ENCODE data around the gene NAALAD2. TPM values are rescaled to one million over a fixed set of nuclear protein-coding genes. Genes with fewer than 3 reads are reported as not detected.
A peak's percentile ranks its signal among the peaks of the same experiment; 100 is the strongest.
"Not testable (repeated sequence)": the region's sequence is repeated elsewhere in the genome, so short reads cannot be mapped to it uniquely, and the experiment has no call there.

NAALAD2 gene
- total RNA-seq, 1 donor from 2014 or later: not detected

DNA sequence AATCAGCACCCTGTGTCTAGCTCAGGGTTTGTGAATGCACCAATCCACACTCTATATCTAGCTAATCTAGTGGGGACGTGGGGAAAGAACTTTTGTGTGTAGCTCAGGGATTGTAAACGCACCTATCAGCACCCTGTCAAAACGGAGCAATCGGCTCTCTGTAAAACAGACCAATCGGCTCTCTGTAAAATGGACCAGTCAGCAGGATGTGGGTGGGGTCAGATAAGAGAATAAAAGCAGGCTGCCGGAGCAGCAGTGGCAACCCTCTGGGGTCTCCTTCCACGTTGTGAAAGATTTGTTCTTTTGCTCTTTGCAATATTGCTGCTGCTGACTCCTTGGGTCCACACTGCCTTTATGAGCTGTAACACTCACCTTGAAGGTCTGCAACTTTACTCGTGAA is 33.2 kb downstream of the NAALAD2 start:
- intact Hi-C loops (cut with micrococcal nuclease); H3K4me3 Mint-ChIP-seq; DNase-seq; H3K27ac Mint-ChIP-seq; H3K27me3 Mint-ChIP-seq; H3K36me3 Mint-ChIP-seq (ENCODE audit: low read depth); H3K4me1 Mint-ChIP-seq; H3K9me3 Mint-ChIP-seq: not testable (repeated sequence)

- no peak for DNase-seq
- Mint-ChIP-seq H3K27me3 (peaks cover 3% of the 10 kb centered on the region), H3K4me1 (no peaks in the 10 kb centered on the region), H3K4me3 (no peak overlapping the region), H3K27ac (no peak overlapping the region), H3K9me3 (no peaks in the 10 kb centered on the region), H3K36me3 (ENCODE audit: low read depth) (no peaks in the 10 kb centered on the region)
- intact Hi-C loops (cut with micrococcal nuclease): no loop called here
These were observed 34.1 kb downstream of the NAALAD2 start for GRCh38 chr11:90168571-90168970.

- Mint-ChIP-seq H3K27me3 (peaks cover 3% of the 10 kb centered on the region), H3K36me3 (ENCODE audit: low read depth) (no peaks in the 10 kb centered on the region), H3K4me1 (no peaks in the 10 kb centered on the region), H3K4me3 (no peak overlapping the region), H3K9me3 (no peaks in the 10 kb centered on the region), H3K27ac (no peak overlapping the region)
- DNase-seq: no peak
- intact Hi-C loops (cut with micrococcal nuclease): no loop called here
These were observed 36.9 kb downstream of the NAALAD2 start for GRCh38 chr11:90171359-90171758.

GRCh38 chr11:90176069-90176468 is 41.6 kb downstream of the NAALAD2 start:
- intact Hi-C loops (cut with micrococcal nuclease): no loop called here
- H3K9me3 Mint-ChIP-seq: no peaks in the 10 kb centered on the region
- H3K27me3 Mint-ChIP-seq: no peaks in the 10 kb centered on the region
- H3K27ac Mint-ChIP-seq: no peak overlapping the region
- no peaks in the 10 kb centered on the region for H3K36me3 Mint-ChIP-seq (ENCODE audit: low read depth)
- no peak for DNase-seq
- H3K4me1 Mint-ChIP-seq: no peaks in the 10 kb centered on the region
- H3K4me3 Mint-ChIP-seq: no peak overlapping the region

DNA sequence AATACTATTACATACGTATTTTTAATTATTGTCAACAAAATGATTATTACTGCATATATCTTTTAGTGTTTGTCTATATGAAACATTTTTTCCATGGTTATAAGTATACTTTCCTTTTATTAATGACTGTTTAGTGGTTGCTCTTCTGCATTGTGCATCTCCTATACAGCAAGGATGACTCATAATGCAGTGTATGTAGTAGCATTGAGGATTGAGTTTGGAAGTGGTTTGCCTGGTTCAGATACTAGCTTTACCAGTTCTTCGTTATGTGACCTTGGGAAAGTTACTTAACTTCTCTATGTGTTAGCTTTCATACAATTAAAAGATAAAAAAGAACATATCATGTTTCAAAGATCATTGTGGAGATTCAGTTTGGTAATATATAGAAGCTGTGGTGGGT is 44.3 kb downstream of the NAALAD2 start:
- DNase-seq: no peak
- Mint-ChIP-seq H3K36me3 (ENCODE audit: low read depth) (no peaks in the 10 kb centered on the region), H3K4me1 (no peaks in the 10 kb centered on the region), H3K9me3 (no peaks in the 10 kb centered on the region), H3K27me3 (no peaks in the 10 kb centered on the region), H3K27ac (no peak overlapping the region), H3K4me3 (no peak overlapping the region)
- intact Hi-C loops (cut with micrococcal nuclease): no loop called here

DNA sequence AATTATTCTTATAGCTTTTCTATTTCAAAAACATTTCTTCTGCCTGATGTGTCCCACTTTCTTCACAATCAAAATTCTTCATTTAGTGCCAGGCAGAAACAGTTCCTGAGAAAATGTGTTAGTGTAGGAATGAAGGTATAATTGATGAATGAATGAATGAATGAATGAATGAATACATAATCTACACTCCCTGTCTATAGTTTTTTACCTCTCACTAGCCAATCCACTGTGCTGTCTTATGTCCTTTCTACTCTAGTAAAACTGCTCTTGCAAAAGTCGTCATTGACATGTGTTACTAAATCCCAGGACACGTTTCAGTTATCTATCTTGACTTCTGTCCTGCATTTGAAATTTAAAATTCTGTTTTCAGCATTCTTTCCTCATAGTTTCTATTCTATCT is 45.5 kb downstream of the NAALAD2 start:
- DNase-seq: no peak
- Mint-ChIP-seq H3K36me3 (ENCODE audit: low read depth) (no peaks in the 10 kb centered on the region), H3K4me1 (no peaks in the 10 kb centered on the region), H3K27ac (no peak overlapping the region), H3K4me3 (no peak overlapping the region), H3K9me3 (no peaks in the 10 kb centered on the region), H3K27me3 (no peaks in the 10 kb centered on the region)
- intact Hi-C loops (cut with micrococcal nuclease): no loop called here

- no peak overlapping the region for H3K27ac Mint-ChIP-seq
- intact Hi-C loops (cut with micrococcal nuclease): no loop called here
These were observed 53.4 kb downstream of the NAALAD2 start for GRCh38 chr11:90187839-90188238.

DNA sequence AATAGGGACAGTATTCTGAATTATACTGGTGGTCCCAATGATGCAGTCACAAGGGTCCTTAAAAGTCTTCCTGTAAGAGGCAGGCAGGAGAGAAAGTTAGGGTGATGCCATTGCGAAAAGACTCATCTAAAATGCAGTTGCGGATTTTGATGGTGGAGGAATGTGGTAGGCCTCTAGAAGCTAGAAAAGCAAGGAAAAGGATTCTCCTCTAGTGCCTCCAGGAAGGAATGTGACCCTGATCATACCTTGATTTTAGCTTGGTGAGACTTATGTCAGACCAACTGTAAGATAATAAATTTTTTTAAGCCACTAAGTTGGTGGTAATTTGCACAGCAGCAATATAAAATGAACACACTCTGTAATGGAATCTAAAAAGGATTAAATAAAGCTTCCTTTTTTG is 54.5 kb downstream of the NAALAD2 start:
- no peak for DNase-seq
- no peak overlapping the region for H3K4me3 Mint-ChIP-seq
- no peaks in the 10 kb centered on the region for H3K27me3 Mint-ChIP-seq
- H3K27ac Mint-ChIP-seq: no peak overlapping the region
- no peaks in the 10 kb centered on the region for H3K9me3 Mint-ChIP-seq
- H3K4me1 Mint-ChIP-seq: no peaks in the 10 kb centered on the region
- peaks cover 7% of the 10 kb centered on the region for H3K36me3 Mint-ChIP-seq (ENCODE audit: low read depth)
- intact Hi-C loops (cut with micrococcal nuclease): no loop called here

More at GRCh38 chr11:90187839-90188238, 53.4 kb downstream of the NAALAD2 start:
- Mint-ChIP-seq H3K9me3 (no peaks in the 10 kb centered on the region), H3K4me3 (no peak overlapping the region), H3K4me1 (no peaks in the 10 kb centered on the region), H3K36me3 (ENCODE audit: low read depth) (peaks cover 7% of the 10 kb centered on the region), H3K27me3 (no peaks in the 10 kb centered on the region)
- DNase-seq: no peak

DNA sequence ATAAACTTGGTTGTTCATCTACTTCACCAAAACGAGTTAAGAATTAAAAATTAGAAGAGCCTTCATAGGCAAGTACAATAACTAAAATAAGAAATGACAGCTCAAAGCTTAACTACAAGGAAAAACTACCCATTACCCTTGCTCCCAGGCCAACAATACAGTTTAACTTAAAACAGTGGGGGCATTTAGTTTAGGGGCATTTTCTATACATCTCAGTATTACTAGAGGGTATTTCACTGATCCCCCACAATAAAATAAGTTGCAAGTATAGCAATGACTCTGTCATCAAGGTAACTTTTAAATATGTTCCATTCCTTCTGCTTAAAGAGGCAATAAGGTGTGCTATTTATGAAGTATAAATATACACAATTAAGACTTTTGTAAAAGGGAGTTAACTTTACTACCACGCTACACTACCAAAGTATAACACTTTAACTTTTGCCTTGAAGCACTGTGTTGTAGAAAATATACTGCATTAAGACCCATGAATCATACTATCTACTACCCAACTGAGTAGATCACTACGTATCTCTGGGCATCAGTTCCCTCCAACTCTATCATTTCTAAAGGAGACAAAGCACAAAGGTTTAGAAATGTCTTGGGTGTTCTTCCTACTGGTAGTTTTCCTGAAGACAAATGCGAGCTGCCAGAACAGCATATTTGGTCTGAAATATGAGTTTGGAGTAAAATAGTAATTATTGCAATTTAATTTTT is 58.6 kb downstream of the NAALAD2 start:
- intact Hi-C loops (cut with micrococcal nuclease): no loop called here
- no peak overlapping the region for H3K4me3 Mint-ChIP-seq
- no peak for DNase-seq
- peaks cover 10% of the 10 kb centered on the region for H3K36me3 Mint-ChIP-seq (ENCODE audit: low read depth)
- H3K4me1 Mint-ChIP-seq: no peaks in the 10 kb centered on the region
- no peaks in the 10 kb centered on the region for H3K9me3 Mint-ChIP-seq
- no peak overlapping the region for H3K27ac Mint-ChIP-seq
- H3K27me3 Mint-ChIP-seq: no peaks in the 10 kb centered on the region

DNA sequence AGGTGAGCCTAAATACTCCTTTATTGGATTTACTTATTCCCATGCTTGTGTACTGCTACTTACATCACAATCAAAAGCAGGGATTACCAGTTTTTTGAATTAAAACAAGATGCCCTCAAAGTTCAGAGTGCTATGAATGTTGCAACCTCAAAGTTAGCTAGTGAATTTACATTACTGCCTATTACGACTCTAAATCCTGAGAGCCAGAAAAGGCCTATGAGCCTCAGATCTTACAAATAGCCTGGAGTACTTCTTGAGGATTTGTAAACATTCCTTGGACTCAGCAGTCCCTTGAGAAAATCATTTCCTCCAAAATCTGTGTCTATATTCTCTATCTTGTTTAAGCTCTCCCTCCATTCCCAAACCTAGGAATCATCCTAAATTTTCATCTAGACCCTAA is 62.9 kb downstream of the NAALAD2 start:
- H3K4me1 Mint-ChIP-seq: peaks cover 2% of the 10 kb centered on the region
- intact Hi-C loops (cut with micrococcal nuclease): no loop called here
- H3K27me3 Mint-ChIP-seq: no peaks in the 10 kb centered on the region
- peaks cover 22% of the 10 kb centered on the region for H3K36me3 Mint-ChIP-seq (ENCODE audit: low read depth)
- DNase-seq: no peak
- H3K9me3 Mint-ChIP-seq: no peaks in the 10 kb centered on the region
- H3K27ac Mint-ChIP-seq: no peak overlapping the region
- no peak overlapping the region for H3K4me3 Mint-ChIP-seq

DNA sequence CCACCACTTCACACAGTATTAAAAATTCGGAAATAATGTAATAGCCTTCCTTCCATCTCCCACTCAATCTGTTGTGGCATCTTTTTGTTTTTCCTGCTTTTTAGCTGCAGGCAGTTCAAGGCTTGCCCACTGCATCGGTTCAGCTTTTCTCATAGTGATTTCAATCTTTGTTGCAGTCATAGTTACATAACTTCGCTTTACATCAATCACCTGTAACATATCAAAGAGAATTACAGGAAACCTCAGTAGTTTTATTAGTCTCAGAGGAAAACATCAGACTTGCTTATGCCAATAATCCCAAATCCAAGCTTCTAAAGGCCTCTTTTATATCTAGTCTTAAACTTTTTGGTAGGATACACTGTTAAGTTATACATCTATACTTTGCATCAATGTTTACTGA is 67.9 kb downstream of the NAALAD2 start:
- DNase-seq: no peak
- peaks cover 40% of the 10 kb centered on the region for H3K36me3 Mint-ChIP-seq (ENCODE audit: low read depth)
- intact Hi-C loops (cut with micrococcal nuclease): no loop called here
- peaks cover 5% of the 10 kb centered on the region for H3K4me1 Mint-ChIP-seq
- H3K27ac Mint-ChIP-seq: no peak overlapping the region
- H3K4me3 Mint-ChIP-seq: no peak overlapping the region
- no peaks in the 10 kb centered on the region for H3K9me3 Mint-ChIP-seq
- no peaks in the 10 kb centered on the region for H3K27me3 Mint-ChIP-seq

DNA sequence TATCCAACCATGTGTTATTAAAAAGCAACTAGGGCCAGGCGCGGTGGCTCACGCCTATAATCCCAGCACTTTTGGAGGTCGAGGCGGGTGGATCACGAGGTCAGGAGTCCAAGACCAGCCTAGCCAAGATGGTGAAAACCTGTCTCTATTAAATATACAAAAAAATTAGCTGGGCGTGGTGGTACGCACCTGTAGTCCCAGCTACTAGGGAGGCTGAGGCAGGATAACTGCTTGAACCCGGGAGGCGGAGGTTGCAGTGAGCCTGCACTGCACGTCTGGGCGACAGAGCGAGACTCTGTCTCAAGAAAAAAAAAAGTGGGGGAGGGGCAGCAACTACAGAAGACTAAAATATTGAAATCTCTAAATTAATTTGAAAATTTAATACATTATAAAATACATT is 69.9 kb downstream of the NAALAD2 start:
- H3K4me1 Mint-ChIP-seq: peaks cover 5% of the 10 kb centered on the region
- no peaks in the 10 kb centered on the region for H3K27me3 Mint-ChIP-seq
- no peak for DNase-seq
- intact Hi-C loops (cut with micrococcal nuclease): loop anchor here (2.0 kb wide), 1 partner anchor 16 kb away; no protein-coding TSS in a partner anchor
- peaks cover 50% of the 10 kb centered on the region for H3K36me3 Mint-ChIP-seq (ENCODE audit: low read depth)
- no peak overlapping the region for H3K27ac Mint-ChIP-seq
- no peaks in the 10 kb centered on the region for H3K9me3 Mint-ChIP-seq
- H3K4me3 Mint-ChIP-seq: no peak overlapping the region

DNA sequence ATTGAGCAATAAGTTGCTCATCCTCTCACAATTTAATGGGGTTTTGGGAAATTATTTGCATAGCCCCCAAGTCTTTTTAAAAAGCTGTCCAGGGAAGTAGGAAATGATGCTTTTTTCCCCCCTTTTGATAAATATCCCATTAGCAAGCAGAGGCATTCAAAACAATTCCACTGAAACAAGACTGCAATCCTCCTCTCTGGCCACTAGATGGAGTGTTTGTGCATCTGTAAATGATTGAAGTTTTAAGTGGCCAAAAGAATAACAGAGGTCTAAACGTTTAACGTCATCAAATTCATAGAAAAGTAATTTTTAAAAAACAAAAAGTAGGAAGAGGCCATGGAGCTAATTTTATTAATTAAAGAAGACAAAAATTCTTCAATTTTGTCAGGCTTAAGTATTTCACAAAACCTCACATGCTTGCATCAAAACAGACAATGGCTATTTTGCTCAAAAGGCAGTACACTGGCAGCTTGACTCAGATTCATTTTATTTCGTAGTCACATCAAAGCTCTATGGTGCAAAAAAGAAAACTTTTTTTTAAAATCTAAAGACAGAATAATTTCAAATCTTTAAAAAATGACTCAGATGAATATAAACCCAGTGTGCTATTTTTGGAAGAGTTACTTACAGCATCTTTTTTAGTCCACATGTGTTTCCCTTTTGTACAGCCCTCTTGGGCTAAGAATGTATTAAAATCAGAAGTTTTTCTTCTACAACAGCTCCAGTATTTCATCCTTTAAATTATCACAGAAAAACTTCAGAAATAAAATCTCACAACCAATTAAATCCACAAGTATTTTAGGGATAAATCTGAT is 70.6 kb downstream of the NAALAD2 start:
- Mint-ChIP-seq H3K9me3 (no peaks in the 10 kb centered on the region), H3K4me3 (no peak overlapping the region), H3K36me3 (ENCODE audit: low read depth) (peaks cover 56% of the 10 kb centered on the region), H3K27ac (peak overlapping the region; percentile 52), H3K27me3 (no peaks in the 10 kb centered on the region), H3K4me1 (peaks cover 5% of the 10 kb centered on the region)
- peak; percentile 68 for DNase-seq
- intact Hi-C loops (cut with micrococcal nuclease): loop anchor here (2.0 kb wide), 1 partner anchor 16 kb away; no protein-coding TSS in a partner anchor

DNA sequence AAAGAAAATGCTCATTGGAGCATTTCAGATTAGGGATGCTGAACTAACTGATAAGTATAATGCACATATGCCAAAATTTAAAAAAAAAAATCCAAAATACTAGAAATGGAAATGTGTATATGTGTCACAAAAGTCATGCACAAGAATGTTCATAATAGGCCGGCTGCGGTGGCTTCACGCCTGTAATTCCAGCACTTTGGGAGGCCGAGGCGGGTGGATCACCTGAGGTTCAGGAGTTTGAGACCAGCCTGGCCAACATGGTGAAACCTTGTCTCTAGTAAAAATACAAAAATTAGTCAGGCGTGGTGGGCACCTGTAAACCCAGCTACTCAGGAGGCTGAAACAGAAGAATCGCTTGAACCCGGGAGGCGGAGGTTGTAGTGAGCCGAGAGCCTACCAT is 73.5 kb downstream of the NAALAD2 start:
- DNase-seq; H3K9me3 Mint-ChIP-seq; H3K4me1 Mint-ChIP-seq; intact Hi-C loops (cut with micrococcal nuclease); H3K27me3 Mint-ChIP-seq; H3K4me3 Mint-ChIP-seq; H3K27ac Mint-ChIP-seq: not testable (repeated sequence)
- peaks cover 56% of the 10 kb centered on the region for H3K36me3 Mint-ChIP-seq (ENCODE audit: low read depth)
